Hematopoietic multipotent progenitor cell treated with erythropoietin and hydrocortisone succinate and interleukin-3 and kit ligand, for 8 days (in vitro differentiated cells): ENCODE results near the gene NHSL1.

Experiments used
- DNase-seq: peaks from one replicate; pipeline ENCODE4 v3.0.0-alpha.2; 2015

NHSL1 gene

GRCh38 chr6:138521790-138522189 lies 22.5 kb upstream of the NHSL1 start:
- DNase-seq = no peak

GRCh38 chr6:138520463-138520862 lies 21.2 kb upstream of the NHSL1 start:
- peak; percentile 29 for DNase-seq

GRCh38 chr6:138518054-138518453 lies 18.8 kb upstream of the NHSL1 start:
- DNase-seq = no peak

GRCh38 chr6:138517635-138518034 lies 18.3 kb upstream of the NHSL1 start:
- DNase-seq = peak; percentile 56

GRCh38 chr6:138515657-138516248 lies 16.5 kb upstream of the NHSL1 start:
- no peak for DNase-seq

GRCh38 chr6:138514860-138515540 lies 15.7 kb upstream of the NHSL1 start:
- peak; percentile 5 for DNase-seq

- DNase-seq = no peak
These were observed 13.3 kb upstream of the NHSL1 start for GRCh38 chr6:138512609-138513008.

- no peak for DNase-seq
These were observed 10.8 kb upstream of the NHSL1 start for GRCh38 chr6:138510093-138510492.

GRCh38 chr6:138509371-138509770 lies 10.1 kb upstream of the NHSL1 start:
- peak; percentile 40 for DNase-seq

- DNase-seq = no peak
These were observed 9.3 kb upstream of the NHSL1 start for GRCh38 chr6:138508676-138508988.

GRCh38 chr6:138507977-138508675 lies 8.8 kb upstream of the NHSL1 start:
- DNase-seq = no peak

- no peak for DNase-seq
These were observed 5.7 kb upstream of the NHSL1 start for GRCh38 chr6:138504764-138505689.

- no peak for DNase-seq
These were observed 4.8 kb upstream of the NHSL1 start for GRCh38 chr6:138503881-138504680.

- DNase-seq = no peak
These were observed 3.3 kb upstream of the NHSL1 start for GRCh38 chr6:138502546-138502945.

GRCh38 chr6:138500867-138501446 lies 1.7 kb upstream of the NHSL1 start:
- DNase-seq = no peak

GRCh38 chr6:138500045-138500665 lies 861 bp upstream of the NHSL1 start:
- DNase-seq = no peak

GRCh38 chr6:138498629-138499302 lies 528 bp downstream of the NHSL1 start:
- DNase-seq = no peak

GRCh38 chr6:138497286-138497685 lies 2.0 kb downstream of the NHSL1 start:
- no peak for DNase-seq

GRCh38 chr6:138494312-138494711 lies 5.0 kb downstream of the NHSL1 start:
- DNase-seq = no peak

GRCh38 chr6:138493413-138493812 lies 5.9 kb downstream of the NHSL1 start:
- no peak for DNase-seq

- DNase-seq = no peak
These were observed 6.4 kb downstream of the NHSL1 start for GRCh38 chr6:138492871-138493270.
